HFF-Myc (cell line): ENCODE data around the gene EIF3F.

ENCODE experiments used
- DNase-seq: peaks from one replicate; pipeline ENCODE4 v3.0.0-alpha.2; 2011; ENCODE audit warnings: low read depth; ENCODE audit errors: extremely low read depth
- H3K4me3 ChIP-seq: replicated peaks from 2 replicates; pipeline ENCODE4 v1.5.1; 2011; ENCODE audit warnings: low read depth, mild to moderate bottlenecking, control low read depth, low read length
- TF ChIP-seq, protein P1 (sequence below): IDR thresholded peaks from 2 replicates; pipeline ENCODE4 v1.5.1; 2012; ENCODE audit warnings: mild to moderate bottlenecking, low read depth, low read length, control low read depth; ENCODE audit errors: missing control alignments

The EIF3F gene

DNA sequence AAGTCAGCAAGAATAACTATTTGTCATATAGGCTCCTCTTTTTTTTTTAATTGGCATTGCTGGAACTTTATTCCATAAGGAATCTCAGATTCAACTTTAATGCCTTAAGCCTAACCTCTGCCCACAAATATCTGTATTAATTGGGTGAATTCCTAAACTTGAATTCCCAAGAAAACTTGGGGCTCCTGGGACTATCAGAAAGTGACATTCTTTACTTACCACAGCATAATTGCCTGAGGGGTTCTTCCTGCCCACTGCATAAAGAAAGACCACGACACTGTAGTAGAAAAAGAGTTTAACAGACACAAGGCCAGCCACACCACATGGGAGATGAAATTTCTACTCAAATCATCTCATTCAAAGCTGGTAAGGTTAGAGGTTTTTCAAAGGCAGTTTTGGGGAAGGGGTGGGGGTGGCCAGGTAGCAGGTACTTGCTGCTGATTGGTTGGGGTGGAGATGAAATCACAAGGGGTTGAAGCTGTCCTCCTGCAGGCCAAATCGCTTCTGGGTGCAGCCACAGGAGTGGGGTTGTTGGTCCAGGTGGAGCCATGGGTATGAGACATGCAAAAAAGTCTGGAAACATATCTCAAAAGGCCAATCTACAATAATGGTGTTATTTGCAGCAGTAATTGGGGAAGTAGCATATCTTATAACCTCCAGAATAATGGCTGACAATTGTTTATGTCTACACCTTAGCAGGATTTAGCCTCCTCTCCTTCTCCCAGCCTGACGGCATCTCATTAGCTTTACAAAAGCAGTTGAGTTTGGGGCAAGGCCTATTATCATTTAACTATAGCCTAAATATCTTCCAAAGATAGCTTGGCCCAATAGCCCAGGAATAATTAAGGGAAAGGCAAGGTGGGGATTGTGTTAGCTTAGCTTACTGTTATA, 17.1 kb upstream of the EIF3F start:
- TF ChIP-seq, protein P1, sequence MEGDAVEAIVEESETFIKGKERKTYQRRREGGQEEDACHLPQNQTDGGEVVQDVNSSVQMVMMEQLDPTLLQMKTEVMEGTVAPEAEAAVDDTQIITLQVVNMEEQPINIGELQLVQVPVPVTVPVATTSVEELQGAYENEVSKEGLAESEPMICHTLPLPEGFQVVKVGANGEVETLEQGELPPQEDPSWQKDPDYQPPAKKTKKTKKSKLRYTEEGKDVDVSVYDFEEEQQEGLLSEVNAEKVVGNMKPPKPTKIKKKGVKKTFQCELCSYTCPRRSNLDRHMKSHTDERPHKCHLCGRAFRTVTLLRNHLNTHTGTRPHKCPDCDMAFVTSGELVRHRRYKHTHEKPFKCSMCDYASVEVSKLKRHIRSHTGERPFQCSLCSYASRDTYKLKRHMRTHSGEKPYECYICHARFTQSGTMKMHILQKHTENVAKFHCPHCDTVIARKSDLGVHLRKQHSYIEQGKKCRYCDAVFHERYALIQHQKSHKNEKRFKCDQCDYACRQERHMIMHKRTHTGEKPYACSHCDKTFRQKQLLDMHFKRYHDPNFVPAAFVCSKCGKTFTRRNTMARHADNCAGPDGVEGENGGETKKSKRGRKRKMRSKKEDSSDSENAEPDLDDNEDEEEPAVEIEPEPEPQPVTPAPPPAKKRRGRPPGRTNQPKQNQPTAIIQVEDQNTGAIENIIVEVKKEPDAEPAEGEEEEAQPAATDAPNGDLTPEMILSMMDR: no peak
- DNase-seq: no peak
- H3K4me3 ChIP-seq: no peak overlapping the region

DNA sequence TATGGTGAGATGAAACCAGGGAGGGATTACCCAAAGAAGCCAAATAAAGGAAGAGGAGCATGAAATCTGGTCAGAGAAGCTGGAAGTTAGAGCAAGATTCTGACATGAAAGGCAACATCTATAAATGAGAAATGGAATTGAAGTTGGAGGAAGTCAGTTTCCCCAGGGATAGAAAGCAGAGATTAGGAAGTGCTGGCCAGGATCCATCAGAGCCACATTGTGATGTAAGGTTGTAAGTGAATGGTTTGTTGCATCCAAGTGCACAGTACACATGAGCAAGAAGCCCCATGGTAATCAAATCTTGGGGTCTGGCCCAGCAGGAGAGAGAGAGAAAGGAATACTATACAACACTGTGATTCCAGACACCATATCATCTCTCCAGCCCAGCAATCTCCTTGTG, 15.3 kb upstream of the EIF3F start:
- TF ChIP-seq, protein P1: no peak
- H3K4me3 ChIP-seq: no peak overlapping the region
- no peak for DNase-seq

DNA sequence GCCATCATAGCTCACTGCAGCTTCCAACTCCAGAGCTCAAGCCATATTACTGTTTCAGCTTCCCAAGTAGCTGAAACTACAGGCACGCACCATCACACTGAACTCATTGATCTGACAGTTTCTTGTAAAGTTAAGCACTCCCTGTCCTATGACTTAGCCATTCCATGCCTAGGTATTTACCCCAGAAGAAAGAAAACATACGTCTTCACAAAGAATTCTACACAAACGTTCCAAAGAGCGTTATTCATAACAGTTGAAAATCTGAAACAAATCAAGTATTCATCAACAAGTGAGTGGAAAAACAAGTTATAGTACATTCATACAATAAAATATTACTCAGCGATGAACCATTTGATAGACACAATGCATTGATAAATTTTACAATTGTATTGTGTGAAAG, 14.1 kb upstream of the EIF3F start:
- H3K4me3 ChIP-seq: no peak overlapping the region
- no peak for DNase-seq
- TF ChIP-seq, protein P1: no peak

DNA sequence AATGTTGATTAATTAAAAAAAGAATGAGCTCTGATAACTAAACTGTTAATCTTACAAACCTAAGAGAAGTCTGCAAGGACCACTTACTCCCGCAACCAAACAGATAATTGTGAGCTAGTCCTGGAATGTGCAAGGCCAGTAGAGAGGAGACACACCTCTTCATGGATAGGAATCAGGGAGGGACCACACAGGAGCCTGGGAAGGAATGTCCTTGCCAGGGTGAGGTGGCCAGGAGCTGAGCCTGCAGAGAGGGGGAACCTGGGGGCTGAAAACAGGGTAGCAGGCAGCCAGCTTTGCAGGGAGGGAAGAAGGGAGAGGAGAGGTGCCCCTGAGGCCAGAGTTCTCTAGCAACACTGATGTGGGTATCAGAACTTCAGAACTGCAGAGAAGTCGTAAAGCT, 12.5 kb upstream of the EIF3F start:
- no peak overlapping the region for H3K4me3 ChIP-seq
- TF ChIP-seq, protein P1: no peak
- no peak for DNase-seq

DNA sequence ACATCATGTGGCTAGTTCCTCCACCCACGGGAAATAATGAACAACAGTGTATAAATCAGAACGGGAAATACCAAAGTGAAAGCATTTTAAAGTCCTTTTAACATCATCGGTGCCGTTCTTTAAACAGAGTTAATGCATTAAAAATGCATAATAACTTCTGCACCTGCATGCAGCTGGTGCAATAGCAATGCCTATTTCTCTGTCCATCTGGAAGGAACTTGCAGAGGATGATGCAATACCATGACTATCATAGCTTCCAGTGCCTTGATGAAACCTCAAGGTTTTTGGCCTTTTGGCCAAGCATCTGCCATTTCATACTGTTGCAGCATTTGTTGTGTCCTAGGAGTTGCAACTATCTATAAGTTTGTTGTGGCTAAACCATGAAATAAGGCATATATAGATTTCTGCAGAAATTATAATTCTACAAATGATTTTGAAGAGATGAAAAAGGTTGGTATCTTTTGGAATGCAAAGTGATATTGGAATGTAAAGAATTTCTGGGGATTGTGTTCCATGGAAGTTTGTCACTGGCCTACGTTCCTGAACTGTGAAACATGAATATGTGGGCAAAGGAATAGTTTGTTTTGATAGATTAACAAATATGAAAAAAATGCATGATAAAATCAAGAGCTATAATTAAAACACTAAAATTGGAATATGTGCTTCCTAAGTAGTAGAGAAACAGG, 9.8 kb upstream of the EIF3F start:
- no peak overlapping the region for H3K4me3 ChIP-seq
- TF ChIP-seq, protein P1: no peak
- peak; percentile 56 for DNase-seq

DNA sequence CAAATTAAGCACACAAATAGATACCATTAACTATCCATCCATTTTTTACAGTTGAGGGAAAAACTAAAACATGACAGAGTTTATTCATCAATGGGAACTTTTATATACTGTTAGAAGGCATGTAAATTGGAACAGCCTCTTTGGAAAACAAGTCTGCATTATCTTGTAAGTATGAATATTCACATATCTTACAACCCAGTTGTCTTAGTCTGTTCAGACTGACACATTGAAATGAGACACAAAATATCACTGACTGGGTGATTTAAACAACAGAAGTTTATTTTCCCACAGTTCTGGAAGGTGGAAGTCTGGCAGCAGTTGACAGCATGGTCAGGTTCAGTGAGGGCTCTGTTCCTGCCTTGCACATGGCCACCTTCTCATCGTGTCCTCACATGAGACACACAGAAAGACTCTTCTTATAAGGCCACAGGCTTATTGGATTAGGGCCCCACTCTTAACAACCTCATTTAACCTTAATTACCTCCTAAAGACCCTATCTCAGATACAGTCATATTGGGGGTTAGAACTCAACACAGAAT, 5.4 kb upstream of the EIF3F start:
- no peak for DNase-seq
- no peak overlapping the region for H3K4me3 ChIP-seq
- TF ChIP-seq, protein P1: no peak
